DOHH2 (cell line): ENCODE data around the gene LUZP1.
A peak's percentile ranks its signal among the peaks of the same experiment; 100 is the strongest.

Experiments
- H3F3A ChIP-seq: fragments of 200-600 bp; sonication (generic), shearing (Covaris generic); 2 replicates; pipeline ENCODE4 v1.6.0; 2016; ENCODE audit warnings: antibody characterized with exemption, mild to moderate bottlenecking; ENCODE audit not compliant: control insufficient read depth, insufficient read depth
- H3K27ac ChIP-seq: fragments of 200-600 bp; sonication (generic); 2 replicates; pipeline ENCODE4 v1.5.1; 2014; ENCODE audit warnings: low read depth, mild to moderate bottlenecking, low read length, moderate library complexity
- H3K27me3 ChIP-seq: fragments of 200-600 bp; sonication (generic); 2 replicates; pipeline ENCODE4 v1.6.1; 2014; ENCODE audit warnings: mild to moderate bottlenecking, low read length, mixed read lengths; ENCODE audit not compliant: control insufficient read depth
- H3K36me3 ChIP-seq: fragments of 200-600 bp; sonication (generic); 2 replicates; pipeline ENCODE4 v1.6.1; 2014; ENCODE audit warnings: mild to moderate bottlenecking, low read length, moderate library complexity, mixed read lengths; ENCODE audit not compliant: control insufficient read depth
- H3K4me1 ChIP-seq: fragments of 200-600 bp; sonication (generic); 2 replicates; pipeline ENCODE4 v1.6.1; 2014; ENCODE audit warnings: mild to moderate bottlenecking, low read length, mixed read lengths; ENCODE audit not compliant: control insufficient read depth
- H3K4me2 ChIP-seq: fragments of 200-600 bp; sonication (generic); 2 replicates; pipeline ENCODE4 v1.6.0; 2014; ENCODE audit warnings: mild to moderate bottlenecking, low read length, moderate library complexity
- H3K4me3 ChIP-seq: fragments of 200-600 bp; sonication (generic); 2 replicates; pipeline ENCODE4 v1.5.1; 2014; ENCODE audit warnings: mild to moderate bottlenecking, low read length, mixed read lengths
- H3K79me2 ChIP-seq: fragments of 200-600 bp; sonication (generic); 2 replicates; pipeline ENCODE4 v1.6.1; 2014; ENCODE audit warnings: mild to moderate bottlenecking, low read length, mixed read lengths; ENCODE audit not compliant: control insufficient read depth
- H3K9me2 ChIP-seq: fragments of 200-600 bp; sonication (generic); replicated peaks from 2 replicates; pipeline ENCODE4 v1.6.1; 2014; ENCODE audit warnings: mild to moderate bottlenecking, low read length, mixed read lengths; ENCODE audit not compliant: control insufficient read depth
- H3K9me3 ChIP-seq: fragments of 200-600 bp; sonication (generic); 2 replicates; pipeline ENCODE4 v1.6.1; 2014; ENCODE audit warnings: antibody characterized with exemption, low read length, mixed read lengths; ENCODE audit not compliant: control insufficient read depth, insufficient read depth
- H4K20me1 ChIP-seq: fragments of 200-600 bp; sonication (generic); 2 replicates; pipeline ENCODE4 v1.6.0; 2014; ENCODE audit warnings: low read depth, mild to moderate bottlenecking, antibody characterized with exemption, low read length, moderate library complexity; ENCODE audit not compliant: control insufficient read depth, insufficient read depth
- EZH2phosphoT487 ChIP-seq: fragments of 200-600 bp; sonication (generic); IDR thresholded peaks from 2 replicates; pipeline ENCODE4 v1.6.1; 2017; ENCODE audit warnings: borderline replicate concordance, mild to moderate bottlenecking, antibody characterized with exemption, low read length, moderate library complexity, mixed read lengths
- TF ChIP-seq, protein P1 (sequence below): fragments of 200-600 bp; sonication (generic); IDR thresholded peaks from one replicate; pipeline ENCODE4 v1.5.1; 2014; ENCODE audit warnings: antibody characterized with exemption, mild to moderate bottlenecking, low read depth, low read length; ENCODE audit not compliant: poor library complexity, severe bottlenecking

LUZP1 gene

DNA sequence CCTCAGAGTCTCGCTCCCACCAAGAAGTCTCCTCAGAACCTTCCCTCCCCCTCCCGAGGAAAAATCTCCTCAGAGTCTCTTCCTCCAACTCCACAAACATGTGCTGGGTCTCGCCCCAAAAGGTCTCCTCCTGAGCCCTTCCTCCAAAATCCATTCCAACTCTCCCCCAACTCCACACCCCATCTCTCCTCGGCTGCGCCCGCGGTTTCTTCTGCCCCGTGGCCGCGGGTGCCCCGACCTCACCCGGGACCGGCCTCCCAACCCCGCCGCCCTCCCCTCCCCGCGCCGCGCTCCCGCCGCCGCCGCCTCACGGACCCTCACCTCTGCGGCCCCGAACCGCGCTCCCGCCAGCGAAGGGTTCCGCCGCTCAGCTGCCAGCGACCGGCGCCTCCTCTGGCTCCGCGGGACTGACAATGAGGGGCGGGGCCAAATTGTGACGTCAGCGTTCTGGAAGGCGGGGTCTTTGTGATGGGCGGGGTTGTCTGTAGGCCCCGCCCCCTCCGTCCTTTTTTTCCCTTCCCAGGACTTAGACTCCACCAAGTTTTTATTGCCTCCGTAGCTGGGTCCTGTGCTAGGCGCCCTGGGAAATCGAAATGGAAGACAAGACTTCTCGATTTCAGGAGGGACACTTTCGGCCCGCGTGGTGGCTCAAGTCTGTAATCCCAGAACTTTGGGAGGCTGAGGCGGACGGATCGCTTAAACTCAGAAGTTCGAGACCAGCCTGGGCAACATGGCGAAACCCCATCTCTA, at the start of gene LUZP1:
LUZP1 (minus strand) TSS at position 412 of the 750 bp plus-strand sequence.
- H3K36me3 ChIP-seq: no peaks in the 10 kb centered on the region
- H3F3A ChIP-seq: peaks cover 7% of the 10 kb centered on the region; the same call in 1 of the 2 replicates
- H3K4me1 ChIP-seq: peaks cover 32% of the 10 kb centered on the region
- no peaks in the 10 kb centered on the region for H3K9me3 ChIP-seq
- no peaks in the 10 kb centered on the region for H3K27me3 ChIP-seq
- peak within 1 kb of the TSS; percentile 39 for H3K27ac ChIP-seq
- H3K4me3 ChIP-seq: peak within 1 kb of the TSS; percentile 78
- H4K20me1 ChIP-seq: 0 out of 2 replicates have a peak, but pooled peaks cover 11% of the 10 kb centered on the region
- peaks cover 46% of the 10 kb centered on the region for H3K79me2 ChIP-seq
- TF ChIP-seq, protein P1, sequence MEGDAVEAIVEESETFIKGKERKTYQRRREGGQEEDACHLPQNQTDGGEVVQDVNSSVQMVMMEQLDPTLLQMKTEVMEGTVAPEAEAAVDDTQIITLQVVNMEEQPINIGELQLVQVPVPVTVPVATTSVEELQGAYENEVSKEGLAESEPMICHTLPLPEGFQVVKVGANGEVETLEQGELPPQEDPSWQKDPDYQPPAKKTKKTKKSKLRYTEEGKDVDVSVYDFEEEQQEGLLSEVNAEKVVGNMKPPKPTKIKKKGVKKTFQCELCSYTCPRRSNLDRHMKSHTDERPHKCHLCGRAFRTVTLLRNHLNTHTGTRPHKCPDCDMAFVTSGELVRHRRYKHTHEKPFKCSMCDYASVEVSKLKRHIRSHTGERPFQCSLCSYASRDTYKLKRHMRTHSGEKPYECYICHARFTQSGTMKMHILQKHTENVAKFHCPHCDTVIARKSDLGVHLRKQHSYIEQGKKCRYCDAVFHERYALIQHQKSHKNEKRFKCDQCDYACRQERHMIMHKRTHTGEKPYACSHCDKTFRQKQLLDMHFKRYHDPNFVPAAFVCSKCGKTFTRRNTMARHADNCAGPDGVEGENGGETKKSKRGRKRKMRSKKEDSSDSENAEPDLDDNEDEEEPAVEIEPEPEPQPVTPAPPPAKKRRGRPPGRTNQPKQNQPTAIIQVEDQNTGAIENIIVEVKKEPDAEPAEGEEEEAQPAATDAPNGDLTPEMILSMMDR: no peak
- TF ChIP-seq EZH2phosphoT487: no peak
- H3K9me2 ChIP-seq: no peaks in the 10 kb centered on the region
- peak within 1 kb of the TSS; percentile 71 for H3K4me2 ChIP-seq

DNA sequence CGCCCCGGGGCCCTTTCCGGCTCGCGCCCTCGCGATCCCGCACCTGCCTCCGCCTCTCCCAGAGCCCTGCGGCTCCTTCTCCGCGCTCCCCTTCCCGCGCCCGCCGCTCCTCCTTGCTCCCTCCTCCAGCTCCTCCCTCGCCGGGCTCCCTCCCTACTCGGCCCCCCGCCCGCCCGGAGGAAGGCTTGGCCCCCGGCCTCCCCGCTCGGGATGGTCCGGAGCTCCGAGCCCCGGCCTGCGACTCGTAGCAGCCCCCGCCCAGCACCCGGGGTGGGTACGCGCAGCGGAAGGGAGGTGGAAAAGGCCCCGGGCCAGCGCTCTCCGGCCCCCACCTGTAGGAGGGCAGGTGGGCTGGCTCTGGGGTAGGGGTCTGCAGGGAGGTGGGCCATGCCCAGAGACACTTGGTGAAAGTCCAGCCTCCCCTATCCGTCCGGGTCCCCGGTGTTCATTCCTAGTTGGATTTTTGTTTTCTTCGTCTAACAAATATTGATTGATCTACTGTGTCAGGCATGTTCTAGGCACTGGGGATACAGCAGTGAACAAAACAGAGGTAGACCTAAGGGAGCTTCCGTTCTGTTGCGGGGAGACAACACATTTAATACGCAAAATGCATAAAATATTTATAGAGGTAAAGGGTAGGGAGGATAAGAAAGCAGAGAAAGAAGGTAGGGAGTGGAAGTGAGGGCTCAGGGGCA, 48.9 kb upstream of the LUZP1 start, which contains the start of gene HTR1D:
HTR1D (minus strand) TSS at position 82 of the 695 bp plus-strand sequence. CDS start 23,283 bp downstream, outside the sequence.
- H3K4me2 ChIP-seq: peak within 1 kb of the TSS; percentile 42
- H3K4me3 ChIP-seq: no peak within 1 kb of the TSS

DNA sequence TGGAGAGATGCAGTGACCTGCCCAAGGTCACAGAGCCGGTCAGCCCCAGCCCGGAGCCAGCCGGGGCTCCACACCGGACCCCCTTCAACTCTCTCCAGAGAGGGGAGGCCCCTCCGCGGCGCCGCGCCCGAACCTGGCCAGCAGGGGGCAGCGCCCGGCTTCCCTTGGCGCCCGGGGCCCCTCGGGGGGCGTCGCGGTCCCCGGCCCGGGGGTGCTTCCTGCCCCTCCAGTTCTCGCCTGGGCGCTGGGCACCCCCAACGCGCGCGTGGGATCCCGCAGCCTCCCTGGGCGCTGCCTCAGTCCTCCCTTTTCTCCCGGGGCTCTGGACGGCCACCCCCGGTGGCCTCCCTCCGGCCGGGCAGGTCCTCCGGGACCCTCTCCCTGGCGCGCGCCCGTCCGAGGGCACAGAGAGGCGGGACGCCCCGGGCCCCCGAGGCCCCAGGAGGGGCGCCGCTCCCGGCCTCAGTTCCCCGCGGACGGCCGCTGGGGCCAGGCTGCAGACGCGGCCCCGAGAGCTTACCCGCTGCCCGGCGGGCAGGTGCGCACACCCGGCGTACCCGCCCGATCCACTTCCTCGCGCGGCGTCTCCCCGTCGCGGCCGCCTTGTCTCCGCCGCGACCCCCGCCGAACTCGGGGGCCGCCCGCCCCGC, 48.2 kb upstream of the LUZP1 start:
- Histone ChIP-seq H3K27ac (no peak overlapping the region), H3K4me3 (no peak overlapping the region), H3K27me3 (peaks cover 61% of the 10 kb centered on the region), H3K4me1 (no peaks in the 10 kb centered on the region), H3K36me3 (no peaks in the 10 kb centered on the region), H4K20me1 (no peaks in the 10 kb centered on the region), H3K9me2 (no peaks in the 10 kb centered on the region), H3K79me2 (no peaks in the 10 kb centered on the region), H3K9me3 (no peaks in the 10 kb centered on the region), H3K4me2 (peak overlapping the region; percentile 42), H3F3A (no peaks in the 10 kb centered on the region)
- TF ChIP-seq, protein P1: peak; percentile 80
- TF ChIP-seq EZH2phosphoT487: 0 out of 2 replicates have a peak, but pooled peaks have one; percentile 13

More for the DNA sequence above, 48.9 kb upstream of the LUZP1 start, which contains the start of gene HTR1D:
- Histone ChIP-seq H3K9me3 (no peaks in the 10 kb centered on the region), H3K9me2 (no peaks in the 10 kb centered on the region), H3F3A (no peaks in the 10 kb centered on the region), H3K79me2 (no peaks in the 10 kb centered on the region), H3K27me3 (peaks cover 60% of the 10 kb centered on the region), H3K27ac (no peak within 1 kb of the TSS), H4K20me1 (no peaks in the 10 kb centered on the region), H3K36me3 (no peaks in the 10 kb centered on the region), H3K4me1 (no peaks in the 10 kb centered on the region)
- TF ChIP-seq, protein P1: no peak
- no peak; the same call in 1 of the 2 replicates for TF ChIP-seq EZH2phosphoT487
